H1 (cell line): ENCODE measurements around the gene SLC1A4.
"Not testable (repeated sequence)": the region's sequence is repeated elsewhere in the genome, so short reads cannot be mapped to it uniquely, and the experiment has no call there.

Experiments used
- CEBPB ChIP-seq: IDR thresholded peaks from 2 replicates; pipeline ENCODE4 v1.6.1; 2012; ENCODE audit warnings: low read depth, low read length
- CHD1 ChIP-seq: IDR thresholded peaks from 2 replicates; pipeline ENCODE4 v1.6.1; 2012; ENCODE audit warnings: low read depth, low read length, improper control_type of control experiment
- E2F6 ChIP-seq: IDR thresholded peaks from 2 replicates; pipeline ENCODE4 v1.6.1; 2012; ENCODE audit warnings: inconsistent platforms
- EP300 ChIP-seq, 2 experiments: IDR thresholded peaks; 1 replicate in 1 of 2; 2 replicates in 1 of 2; pipeline ENCODE4 v1.6.1; 2011 to 2012; ENCODE audit warnings: low read depth in 2 of 2, low read length in 2 of 2, mild to moderate bottlenecking in 2 of 2, borderline replicate concordance in 1 of 2, inconsistent platforms in 1 of 2, moderate library complexity in 1 of 2
- EZH2 ChIP-seq: fragments of 200-600 bp; sonication (generic); IDR thresholded peaks from 2 replicates; pipeline ENCODE4 v1.7.1; 2012; ENCODE audit warnings: low read depth, mild to moderate bottlenecking, moderate library complexity, low read length, inconsistent platforms; ENCODE audit not compliant: severe bottlenecking
- KDM1A ChIP-seq: fragments of 200-600, 300-600 bp; sonication (generic); IDR thresholded peaks from 2 replicates; pipeline ENCODE4 v1.7.1; 2016; ENCODE audit warnings: mild to moderate bottlenecking, low read length, borderline replicate concordance
- RAD21 ChIP-seq, 2 experiments: IDR thresholded peaks in 1 of 2; conservative IDR thresholded peaks in 1 of 2; 2 replicates each; pipeline ENCODE4 v1.6.1; 2011; ENCODE audit warnings: low read depth in 2 of 2, low read length in 2 of 2, improper control_type of control experiment in 1 of 2, inconsistent platforms in 1 of 2, mild to moderate bottlenecking in 1 of 2, moderate library complexity in 1 of 2
- SUZ12 ChIP-seq: fragments of 200-600 bp; sonication (generic); IDR thresholded peaks from 2 replicates; pipeline ENCODE4 v1.6.1; 2012; ENCODE audit warnings: mild to moderate bottlenecking, inconsistent platforms, low read length, moderate library complexity, mixed read lengths
- TAF1 ChIP-seq: IDR thresholded peaks from 2 replicates; pipeline ENCODE4 v1.6.1; 2011; ENCODE audit warnings: mild to moderate bottlenecking, low read depth, low read length
- YY1 ChIP-seq: IDR thresholded peaks from 2 replicates; pipeline ENCODE4 v1.6.1; 2011; ENCODE audit warnings: low read depth, mild to moderate bottlenecking, low read length
- TF ChIP-seq, protein P1 (sequence below), 3 experiments: IDR thresholded peaks; 1 replicate in 2 of 3; 2 replicates in 1 of 3; pipeline versions ENCODE4 v1.5.1 to v1.6.1; 2011; ENCODE audit warnings: low read length in 3 of 3, mild to moderate bottlenecking in 3 of 3, inconsistent platforms in 2 of 3, low read depth in 1 of 3, moderate library complexity in 1 of 3; ENCODE audit not compliant: insufficient read depth in 1 of 3; ENCODE audit errors: control extremely low read depth in 1 of 3

GRCh38 chr2:65020251-65020650 lies 31.1 kb downstream of the SLC1A4 start:
- TF ChIP-seq, protein P1, sequence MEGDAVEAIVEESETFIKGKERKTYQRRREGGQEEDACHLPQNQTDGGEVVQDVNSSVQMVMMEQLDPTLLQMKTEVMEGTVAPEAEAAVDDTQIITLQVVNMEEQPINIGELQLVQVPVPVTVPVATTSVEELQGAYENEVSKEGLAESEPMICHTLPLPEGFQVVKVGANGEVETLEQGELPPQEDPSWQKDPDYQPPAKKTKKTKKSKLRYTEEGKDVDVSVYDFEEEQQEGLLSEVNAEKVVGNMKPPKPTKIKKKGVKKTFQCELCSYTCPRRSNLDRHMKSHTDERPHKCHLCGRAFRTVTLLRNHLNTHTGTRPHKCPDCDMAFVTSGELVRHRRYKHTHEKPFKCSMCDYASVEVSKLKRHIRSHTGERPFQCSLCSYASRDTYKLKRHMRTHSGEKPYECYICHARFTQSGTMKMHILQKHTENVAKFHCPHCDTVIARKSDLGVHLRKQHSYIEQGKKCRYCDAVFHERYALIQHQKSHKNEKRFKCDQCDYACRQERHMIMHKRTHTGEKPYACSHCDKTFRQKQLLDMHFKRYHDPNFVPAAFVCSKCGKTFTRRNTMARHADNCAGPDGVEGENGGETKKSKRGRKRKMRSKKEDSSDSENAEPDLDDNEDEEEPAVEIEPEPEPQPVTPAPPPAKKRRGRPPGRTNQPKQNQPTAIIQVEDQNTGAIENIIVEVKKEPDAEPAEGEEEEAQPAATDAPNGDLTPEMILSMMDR (IDR thresholded peaks at IDR 0.05; ENCODE audit: control extremely low read depth in 1 of 3, insufficient read depth in 1 of 3, low read depth in 1 of 3, low read length in 3 of 3) = not testable (repeated sequence)
- TF ChIP-seq CHD1; E2F6; SUZ12; RAD21 (IDR thresholded peaks at IDR 0.05 in 1 of 2, conservative IDR thresholded peaks at IDR 0.05 in 1 of 2; ENCODE audit: low read depth in 2 of 2, low read length in 2 of 2); CEBPB; EP300 (IDR thresholded peaks at IDR 0.05; ENCODE audit: borderline replicate concordance in 1 of 2, low read depth in 2 of 2, low read length in 2 of 2); YY1; TAF1; KDM1A; EZH2: not testable (repeated sequence)
